HG03135 (cell line): ENCODE results near the gene HGS.

Experiments used
- ATAC-seq: cut with Tn5 transposase; IDR thresholded peaks from one replicate; pipeline ENCODE4 v1.9.1; 2021; ENCODE audit warnings: mild to moderate bottlenecking, moderate library complexity; ENCODE audit not compliant: unreplicated experiment

The HGS gene

GRCh38 chr17:81702934-81703746 lies 19.3 kb downstream of the HGS start, which contains the start of gene MRPL12:
MRPL12 (plus strand) TSS chr17:81703367; CDS start chr17:81703502, 135 bp downstream.
- peak; percentile 73 for ATAC-seq

DNA sequence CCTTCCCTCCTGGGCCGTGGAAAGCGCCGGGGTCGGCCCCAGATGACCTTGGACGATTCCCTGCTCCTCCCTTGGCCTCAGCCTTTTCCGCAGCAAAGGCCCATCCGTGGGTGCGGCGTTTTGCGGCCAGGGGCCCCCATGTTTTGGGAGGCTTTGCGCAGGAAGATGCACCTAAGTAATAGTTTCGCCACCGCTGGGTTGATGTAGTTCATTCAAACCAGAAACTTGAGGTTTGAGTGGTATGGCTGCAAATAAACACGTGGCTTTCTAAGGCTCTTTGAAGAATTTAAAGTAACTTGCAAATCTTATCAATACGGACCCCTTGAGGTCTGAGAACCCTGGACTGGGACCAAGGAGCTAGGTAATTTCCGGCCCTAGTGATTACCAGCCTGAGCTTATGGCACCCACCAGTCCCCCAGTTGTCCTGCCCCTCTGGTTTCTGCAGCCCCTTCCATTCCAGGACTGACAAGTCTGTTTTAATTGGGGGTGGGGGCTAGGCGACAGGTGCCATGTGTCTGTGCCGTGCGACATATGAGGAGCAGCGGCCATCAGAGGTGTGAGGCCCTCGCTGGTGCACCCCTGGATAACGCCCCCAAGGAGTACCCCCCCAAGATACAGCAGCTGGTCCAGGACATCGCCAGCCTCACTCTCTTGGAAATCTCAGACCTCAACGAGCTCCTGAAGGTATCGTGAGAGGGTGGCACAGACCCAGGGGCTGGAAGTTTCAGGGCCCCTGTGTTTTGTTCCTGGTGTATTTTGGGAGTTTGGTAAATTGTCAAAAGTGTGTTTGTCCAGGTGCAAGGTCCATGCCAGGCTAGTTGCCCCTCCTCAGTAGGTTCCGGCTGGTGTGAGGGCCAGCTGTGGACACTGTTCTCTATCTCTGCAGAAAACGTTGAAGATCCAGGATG lies 20.2 kb downstream of the HGS start:
- no peak for ATAC-seq

DNA sequence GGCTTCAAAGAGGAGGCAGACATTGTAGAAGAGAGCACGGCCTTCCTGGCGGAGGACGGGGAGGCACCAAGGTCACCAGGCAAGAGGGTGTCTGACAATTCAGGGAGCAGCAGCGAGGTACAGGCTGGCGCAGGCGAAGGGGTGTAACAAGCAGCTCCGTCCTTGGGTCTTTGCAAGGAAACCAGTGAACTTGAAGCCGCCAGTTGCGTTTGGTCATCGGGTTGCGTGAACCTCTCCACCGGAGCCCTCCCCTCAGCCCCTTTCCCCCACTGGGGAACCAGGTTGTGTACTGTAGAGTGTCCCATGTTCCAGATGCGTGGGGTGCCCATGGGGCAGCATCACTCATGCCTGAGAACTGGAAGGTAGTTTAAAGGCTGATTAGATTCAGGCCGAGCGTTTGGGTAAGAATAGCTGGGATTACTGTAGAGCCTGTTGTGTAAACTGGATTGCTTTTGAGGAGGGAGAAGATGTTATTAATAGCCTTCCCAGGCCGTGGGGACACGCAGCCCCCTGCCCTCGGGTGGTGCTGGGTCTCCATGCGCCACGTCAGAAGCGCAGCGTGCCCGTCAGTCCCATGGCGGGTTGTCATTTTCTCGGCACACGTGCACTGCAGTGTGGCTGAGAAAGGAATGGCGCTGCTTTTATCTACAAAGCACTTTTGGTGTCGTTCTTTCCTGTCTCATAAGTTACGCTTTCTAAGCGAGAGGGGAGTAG lies 21.9 kb downstream of the HGS start:
- no peak for ATAC-seq

- no peak for ATAC-seq
Measured at GRCh38 chr17:81706232-81706611, 22.4 kb downstream of the HGS start.

GRCh38 chr17:81706757-81707624 lies 23.2 kb downstream of the HGS start:
- no peak for ATAC-seq

DNA sequence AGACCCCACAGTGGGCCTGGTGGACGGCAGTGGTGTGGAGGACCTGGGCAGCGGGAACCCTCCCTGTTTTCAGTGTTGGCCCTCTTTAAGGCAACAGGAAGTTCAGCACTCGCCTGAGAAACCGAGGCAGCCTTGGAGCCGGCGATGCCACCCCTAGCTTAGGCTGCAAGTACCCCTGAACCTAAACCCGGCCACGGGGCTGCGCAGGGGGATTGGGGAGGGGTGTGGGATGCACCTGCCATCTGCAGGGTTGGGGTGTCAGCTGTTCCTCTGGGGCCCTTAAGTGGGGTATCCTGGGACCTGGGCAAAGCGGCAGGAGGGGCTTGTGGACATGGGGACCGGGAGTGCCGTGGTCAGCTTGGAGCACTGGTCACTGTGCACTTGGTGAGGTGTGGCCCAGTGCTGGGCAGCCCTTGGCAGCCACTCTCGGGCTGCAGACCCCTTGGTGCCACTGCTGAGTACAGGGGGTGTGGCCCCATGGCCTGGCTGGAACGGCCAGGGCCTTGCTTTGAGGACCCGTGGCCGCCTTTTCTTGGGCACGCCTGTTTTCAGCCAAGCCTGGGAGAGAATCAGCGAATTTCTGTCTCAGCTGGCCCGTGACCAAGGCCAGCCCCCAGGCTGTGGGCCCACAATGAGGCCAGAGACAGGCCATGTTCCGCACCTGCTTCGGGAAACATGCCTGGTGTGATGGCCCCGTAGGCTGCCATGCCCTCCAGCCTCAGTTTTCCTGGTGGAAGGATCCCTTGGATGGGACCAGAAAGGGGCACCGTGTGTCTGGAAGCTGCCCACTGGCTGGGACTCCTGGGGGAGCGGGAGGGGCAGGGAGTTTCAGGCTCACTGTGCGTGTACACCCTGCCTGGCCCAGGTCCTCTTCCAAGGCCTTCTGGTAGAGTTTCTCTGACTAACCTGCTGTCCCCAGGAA lies 24.2 kb downstream of the HGS start:
- no peak for ATAC-seq

- ATAC-seq, result no peak
Measured at GRCh38 chr17:81708739-81709185, 25.0 kb downstream of the HGS start.

GRCh38 chr17:81710514-81711308 lies 26.9 kb downstream of the HGS start:
- no peak for ATAC-seq

- ATAC-seq, result peak; percentile 47
Measured at GRCh38 chr17:81711814-81712467, 28.1 kb downstream of the HGS start, which contains the start of gene SLC25A10. SLC25A10 (plus strand) TSS chr17:81712284; CDS start chr17:81712427, 143 bp downstream.

DNA sequence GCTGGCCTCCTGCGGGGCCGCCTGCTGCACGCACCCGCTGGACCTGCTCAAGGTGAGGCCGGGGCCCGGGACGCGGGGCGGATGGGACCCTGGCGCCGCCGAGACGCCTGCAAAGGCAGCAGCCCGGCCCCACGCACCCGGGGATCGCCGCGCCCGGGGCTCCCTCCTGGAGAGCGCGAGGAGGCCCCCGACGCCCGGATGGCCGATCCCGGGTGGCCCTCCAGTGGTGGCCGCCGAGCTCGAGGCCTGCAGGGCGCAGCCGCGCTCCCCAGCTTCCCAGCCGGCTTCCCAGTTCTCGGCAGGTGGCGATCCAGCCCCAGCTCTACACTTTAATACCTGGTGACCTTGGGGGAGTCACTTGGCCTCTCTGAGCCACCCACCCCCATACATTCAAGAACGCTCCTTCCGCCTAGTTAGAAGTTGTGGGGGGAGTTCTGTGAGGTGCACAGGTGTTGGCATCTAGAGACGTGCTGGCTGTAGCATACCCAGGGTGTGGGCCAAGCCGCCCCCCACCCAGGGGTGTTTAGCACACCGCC lies 28.7 kb downstream of the HGS start:
- ATAC-seq, result peak; percentile 28

DNA sequence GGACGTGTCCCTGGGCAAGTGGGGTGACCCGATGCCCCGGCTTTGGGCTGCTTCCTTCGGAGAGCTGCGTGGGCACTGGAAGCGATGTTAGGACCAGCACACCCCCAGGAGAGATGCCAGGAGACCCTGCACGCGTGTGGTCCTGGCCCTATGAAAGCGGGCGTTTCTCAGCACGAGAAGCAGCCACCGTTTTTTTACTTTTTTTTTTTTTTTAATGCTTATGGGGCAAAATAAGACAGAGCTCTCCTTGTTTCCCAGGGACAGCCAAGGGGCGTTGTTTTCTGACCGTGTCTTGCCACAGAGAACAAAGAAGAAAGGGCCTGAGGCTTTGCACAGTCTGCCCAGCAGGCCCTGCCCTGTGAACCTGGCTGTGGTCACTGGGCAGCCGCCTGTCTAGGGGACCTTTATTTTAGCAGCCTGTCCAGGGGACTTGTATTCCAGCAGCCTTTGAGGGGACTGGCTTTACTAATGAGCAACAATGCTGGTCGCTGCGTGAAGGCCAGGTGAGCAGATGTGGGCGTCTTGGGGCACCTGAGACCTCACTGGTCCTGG lies 29.3 kb downstream of the HGS start:
- no peak for ATAC-seq

- no peak for ATAC-seq
Measured at GRCh38 chr17:81713556-81714411, 30.0 kb downstream of the HGS start.

- ATAC-seq, result no peak
Measured at GRCh38 chr17:81714412-81715106, 30.7 kb downstream of the HGS start.

- ATAC-seq, result no peak
Measured at GRCh38 chr17:81715107-81715871, 31.5 kb downstream of the HGS start.
